DND-41 (cell line): ENCODE data around the gene INHBB.

ENCODE experiments used
- ATAC-seq: fragments of 200-7000 bp; cut with Tn5 transposase; 3 replicates; pipeline ENCODE4 v1.9.1; 2021; ENCODE audit warnings: low read depth; ENCODE audit not compliant: insufficient read depth
- DNase-seq: peaks from one replicate; pipeline ENCODE4 v3.0.0-alpha.2; 2020
- H2AFZ ChIP-seq: 2 replicates; pipeline ENCODE4 v1.6.0; 2012; ENCODE audit warnings: low read depth, low read length
- H3K27ac ChIP-seq: 2 replicates; pipeline ENCODE4 v1.5.1; 2012; ENCODE audit warnings: low read length, inconsistent platforms
- H3K27me3 ChIP-seq: fragments of 200-600 bp; sonication (generic); 2 replicates; pipeline ENCODE4 v1.6.0; 2012; ENCODE audit warnings: low read length, mild to moderate bottlenecking, inconsistent platforms; ENCODE audit not compliant: insufficient read depth, poor library complexity
- H3K36me3 ChIP-seq: 2 replicates; pipeline ENCODE4 v1.5.1; 2012; ENCODE audit warnings: low read length, inconsistent platforms; ENCODE audit not compliant: insufficient read depth
- H3K4me1 ChIP-seq: 2 replicates; pipeline ENCODE4 v1.5.1; 2012; ENCODE audit warnings: mild to moderate bottlenecking, low read length; ENCODE audit not compliant: insufficient read depth
- H3K4me2 ChIP-seq: 2 replicates; pipeline ENCODE4 v1.6.0; 2012; ENCODE audit warnings: mild to moderate bottlenecking, moderate library complexity, low read length, inconsistent platforms; ENCODE audit not compliant: insufficient read depth
- H3K4me3 ChIP-seq, 2 experiments: fragments of 200-600 bp in 1 of 2; shearing (Covaris generic) in 1 of 2; 2 replicates each; pipeline ENCODE4 v1.5.1; 2012 to 2016; ENCODE audit warnings: inconsistent platforms in 2 of 2, low read length in 2 of 2, mild to moderate bottlenecking in 2 of 2, low read depth in 1 of 2, moderate library complexity in 1 of 2
- H3K79me2 ChIP-seq: 2 replicates; pipeline ENCODE4 v1.6.0; 2012; ENCODE audit warnings: low read length, inconsistent platforms; ENCODE audit not compliant: insufficient read depth
- H3K9ac ChIP-seq: 2 replicates; pipeline ENCODE4 v1.6.0; 2012; ENCODE audit warnings: low read depth, mild to moderate bottlenecking, inconsistent platforms, low read length, moderate library complexity
- H3K9me3 ChIP-seq: 2 replicates; pipeline ENCODE4 v1.5.1; 2012; ENCODE audit warnings: low read length, moderate library complexity, mild to moderate bottlenecking, inconsistent platforms; ENCODE audit not compliant: insufficient read depth, severe bottlenecking
- H4K20me1 ChIP-seq: 2 replicates; pipeline ENCODE4 v1.6.0; 2012; ENCODE audit warnings: low read length; ENCODE audit not compliant: insufficient read depth
- CTCF ChIP-seq: IDR thresholded peaks from 2 replicates; pipeline ENCODE4 v1.5.1; 2012; ENCODE audit warnings: borderline replicate concordance, low read length, moderate library complexity, mild to moderate bottlenecking; ENCODE audit not compliant: poor library complexity, severe bottlenecking; ENCODE audit errors: extremely low read depth
- EZH2 ChIP-seq: IDR thresholded peaks from 3 replicates; pipeline ENCODE4 v1.6.1; 2012; ENCODE audit warnings: borderline replicate concordance, low read depth, mild to moderate bottlenecking, moderate library complexity, low read length, inconsistent platforms; ENCODE audit not compliant: severe bottlenecking

INHBB gene

GRCh38 chr2:120326066-120326465, 19.9 kb upstream of the INHBB start:
- Histone ChIP-seq H4K20me1 (no peaks in the 10 kb centered on the region), H3K36me3 (no peaks in the 10 kb centered on the region), H3K79me2 (no peaks in the 10 kb centered on the region), H3K4me1 (no peaks in the 10 kb centered on the region), H3K27ac (no peak overlapping the region), H3K27me3 (no peaks in the 10 kb centered on the region), H3K9ac (no peak overlapping the region), H3K4me2 (no peak overlapping the region), H2AFZ (no peak overlapping the region), H3K4me3 (no peak overlapping the region), H3K9me3 (no peaks in the 10 kb centered on the region)
- DNase-seq (no peak), ATAC-seq (no peak)
- TF ChIP-seq EZH2 (no peak), CTCF (no peak)

- Histone ChIP-seq H3K4me2 (no peak overlapping the region), H4K20me1 (no peaks in the 10 kb centered on the region), H3K9ac (no peak overlapping the region)
These were observed 14.8 kb upstream of the INHBB start for GRCh38 chr2:120330946-120331822.

GRCh38 chr2:120331903-120332302, 14.0 kb upstream of the INHBB start:
- Histone ChIP-seq H2AFZ (no peak overlapping the region), H3K4me2 (no peak overlapping the region), H3K79me2 (no peaks in the 10 kb centered on the region), H3K36me3 (no peaks in the 10 kb centered on the region), H3K4me3 (no peak overlapping the region), H3K9me3 (no peaks in the 10 kb centered on the region), H3K4me1 (no peaks in the 10 kb centered on the region), H3K9ac (no peak overlapping the region), H3K27ac (no peak overlapping the region), H4K20me1 (no peaks in the 10 kb centered on the region), H3K27me3 (no peaks in the 10 kb centered on the region)
- no peak for DNase-seq
- no peak for TF ChIP-seq CTCF
- no peak for TF ChIP-seq EZH2
- ATAC-seq = no peak

More at GRCh38 chr2:120330946-120331822, 14.8 kb upstream of the INHBB start:
- H3K27ac ChIP-seq = no peak overlapping the region
- H3K4me3 ChIP-seq = no peak overlapping the region
- DNase-seq = no peak
- H3K36me3 ChIP-seq = no peaks in the 10 kb centered on the region
- no peaks in the 10 kb centered on the region for H3K79me2 ChIP-seq
- TF ChIP-seq CTCF = no peak
- no peak for TF ChIP-seq EZH2
- H3K4me1 ChIP-seq = no peaks in the 10 kb centered on the region
- H3K9me3 ChIP-seq = no peaks in the 10 kb centered on the region
- no peak overlapping the region for H2AFZ ChIP-seq
- no peaks in the 10 kb centered on the region for H3K27me3 ChIP-seq
- no peak for ATAC-seq
